ENCODE results near the gene ZG16. TPM values are rescaled to one million over a fixed set of nuclear protein-coding genes. Genes with fewer than 3 reads are reported as not detected.
A peak's percentile ranks its signal among the peaks of the same experiment; 100 is the strongest.

Gene ZG16
- total RNA-seq, 6 experiments from 2014 or later = 0.06 to 3.1 (median 1.1) TPM

GRCh38 chr16:29814592-29814991, 36.5 kb downstream of the ZG16 start:
- Histone ChIP-seq H3K27me3 (no peaks in the 10 kb centered on the region), H3K4me1 (peaks cover 0 to 35% (median 8%) of the 10 kb centered on the region in 4 donors), H3K9me3 (no peaks in the 10 kb centered on the region), H3K27ac (no peak overlapping the region), H3K36me3 (peaks cover 0 to 6% (median 0%) of the 10 kb centered on the region in 4 donors), H3K4me3 (no peak overlapping the region)
- 90% methylated on average over 3 of the region's 5 CpGs for WGBS (ENCODE audit: insufficient coverage, low coverage, low lambda C conversion rate, missing lambda C conversion rate)
- intact Hi-C loops (cut with DNase I) = loop anchor here in 1 of 2 donors (5.0 to 10.0 kb wide), 2 partner anchors 33 to 180 kb away; partner anchors contain the start of genes HIRIP3 and INO80E
- ATAC-seq (no peak), DNase-seq (peak in 1 of 3 donors; percentile 48)
- TF ChIP-seq CTCF (IDR thresholded peaks at IDR 0.05) (no peak), POLR2A (IDR thresholded peaks at IDR 0.05) (no peak)

DNA sequence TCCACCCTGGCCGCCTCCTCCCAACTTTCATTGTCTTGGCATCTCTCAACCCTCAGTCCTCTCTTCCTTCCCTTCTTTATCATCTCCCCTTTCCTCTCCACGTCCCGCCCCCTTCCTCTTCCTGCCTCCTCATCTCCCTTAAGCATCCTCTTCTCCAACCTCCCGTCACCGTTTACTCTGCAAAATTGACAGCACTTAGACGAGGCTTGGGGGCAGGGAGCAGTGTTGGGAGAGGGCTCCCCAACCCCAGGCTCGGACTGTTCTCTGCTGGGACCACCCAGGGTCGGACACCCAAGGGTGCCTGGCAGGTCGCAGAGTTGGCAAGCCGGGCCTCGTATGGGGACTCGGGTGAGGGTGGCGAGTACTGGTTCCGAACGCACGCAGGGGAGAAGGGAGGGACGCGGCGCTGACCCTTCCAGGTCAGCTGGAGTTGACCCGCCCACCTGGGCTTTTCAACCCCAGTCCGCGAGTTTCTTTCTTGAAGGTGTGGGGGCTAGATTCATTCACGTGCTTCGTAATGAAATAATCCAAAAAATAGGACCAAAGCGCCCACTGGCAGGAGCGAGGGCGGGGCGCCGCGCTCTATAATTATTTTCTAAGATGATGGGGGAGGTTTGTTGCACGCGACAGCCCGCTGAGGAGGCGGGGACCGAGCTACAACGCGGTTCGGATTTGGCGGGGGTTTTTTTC, 37.1 kb downstream of the ZG16 start:
- 12% methylated on average over 39 of the region's 39 CpGs for WGBS (ENCODE audit: insufficient coverage, low coverage, low lambda C conversion rate, missing lambda C conversion rate)
- TF ChIP-seq POLR2A (IDR thresholded peaks at IDR 0.05) = no peak
- ATAC-seq (no peak), DNase-seq (peak in 2 of 3 donors; percentile 59 to 61)
- intact Hi-C loops (cut with DNase I) = loop anchor here in 1 of 2 donors (10.0 kb wide), 1 partner anchor 180 kb away; the partner anchor contains the start of genes HIRIP3 and INO80E
- Histone ChIP-seq H3K4me3 (peak overlapping the region; percentile 66 to 89 (median 77)), H3K27me3 (no peaks in the 10 kb centered on the region), H3K36me3 (peaks cover 0 to 3% (median 0%) of the 10 kb centered on the region in 4 donors), H3K9me3 (no peaks in the 10 kb centered on the region), H3K27ac (peak overlapping the region in 2 of 3 donors; percentile 78 to 87), H3K4me1 (peaks cover 0 to 41% (median 12%) of the 10 kb centered on the region in 4 donors)

DNA sequence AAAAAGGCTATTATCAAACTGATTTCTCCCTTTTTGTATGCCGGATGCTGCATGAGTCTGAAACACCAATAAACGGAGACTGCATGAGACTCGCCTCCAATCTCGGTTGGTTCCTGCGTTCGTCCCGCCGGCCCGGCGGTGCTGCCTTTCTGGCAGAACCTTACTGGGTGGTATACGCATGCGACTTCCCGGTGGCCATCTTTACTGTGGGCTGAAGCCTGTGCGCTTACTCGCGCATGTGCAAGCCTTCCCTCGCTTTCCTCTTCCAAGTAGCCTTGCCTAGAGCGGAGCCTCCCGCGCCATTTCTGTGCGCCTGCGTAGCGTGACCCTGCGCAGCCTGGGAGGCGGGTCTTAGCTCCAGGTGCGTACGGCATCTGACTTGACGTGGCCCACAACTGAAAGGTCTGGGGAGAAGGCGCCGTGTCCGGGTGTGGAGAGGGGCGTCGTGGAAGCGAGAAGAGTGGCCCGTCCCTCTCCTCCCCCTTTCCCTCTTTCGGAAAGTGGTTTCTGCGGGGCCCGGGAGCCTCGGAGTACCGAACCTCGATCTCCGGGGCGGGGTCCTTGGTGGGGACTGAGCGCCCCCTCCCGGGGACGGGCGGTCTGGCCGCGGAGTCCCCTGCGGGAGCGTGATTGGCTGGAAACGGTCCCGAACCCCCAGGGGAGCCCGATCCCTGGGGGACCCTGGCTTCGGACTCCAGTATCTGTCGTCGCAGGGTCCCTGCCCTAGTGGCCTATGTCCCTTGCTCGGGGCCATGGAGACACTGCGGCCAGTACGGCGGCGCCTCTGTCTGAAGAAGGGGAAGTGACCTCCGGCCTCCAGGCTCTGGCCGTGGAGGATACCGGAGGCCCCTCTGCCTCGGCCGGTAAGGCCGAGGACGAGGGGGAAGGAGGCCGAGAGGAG, 38.0 kb downstream of the ZG16 start, which contains the start of gene PAGR1:
TSS of gene PAGR1 (plus strand) at position 360 of the 901 bp plus-strand sequence. CDS start at position 734, 374 bp downstream.
- WGBS (ENCODE audit: insufficient coverage, low coverage, low lambda C conversion rate, missing lambda C conversion rate) = under 1% methylated on average over 43 of the region's 70 CpGs
- Histone ChIP-seq H3K4me1 (peaks cover 0 to 41% (median 13%) of the 10 kb centered on the region in 4 donors), H3K27ac (peak within 1 kb of the TSS; percentile 78 to 88 (median 87)), H3K36me3 (no peaks in the 10 kb centered on the region), H3K4me3 (peak within 1 kb of the TSS; percentile 66 to 89 (median 77)), H3K27me3 (no peaks in the 10 kb centered on the region), H3K9me3 (no peaks in the 10 kb centered on the region)
- peak; percentile 79 for TF ChIP-seq POLR2A (IDR thresholded peaks at IDR 0.05)
- TF ChIP-seq CTCF (IDR thresholded peaks at IDR 0.05) = peak; percentile 88 to 96 (median 94)
- intact Hi-C loops (cut with DNase I) = loop anchor here in 1 of 2 donors (10.0 kb wide), 1 partner anchor 179 kb away; the partner anchor contains the start of genes HIRIP3 and INO80E
- ATAC-seq (peak; percentile 71 to 82 (median 78)), DNase-seq (peak; percentile 98 to 99 (median 98))

DNA sequence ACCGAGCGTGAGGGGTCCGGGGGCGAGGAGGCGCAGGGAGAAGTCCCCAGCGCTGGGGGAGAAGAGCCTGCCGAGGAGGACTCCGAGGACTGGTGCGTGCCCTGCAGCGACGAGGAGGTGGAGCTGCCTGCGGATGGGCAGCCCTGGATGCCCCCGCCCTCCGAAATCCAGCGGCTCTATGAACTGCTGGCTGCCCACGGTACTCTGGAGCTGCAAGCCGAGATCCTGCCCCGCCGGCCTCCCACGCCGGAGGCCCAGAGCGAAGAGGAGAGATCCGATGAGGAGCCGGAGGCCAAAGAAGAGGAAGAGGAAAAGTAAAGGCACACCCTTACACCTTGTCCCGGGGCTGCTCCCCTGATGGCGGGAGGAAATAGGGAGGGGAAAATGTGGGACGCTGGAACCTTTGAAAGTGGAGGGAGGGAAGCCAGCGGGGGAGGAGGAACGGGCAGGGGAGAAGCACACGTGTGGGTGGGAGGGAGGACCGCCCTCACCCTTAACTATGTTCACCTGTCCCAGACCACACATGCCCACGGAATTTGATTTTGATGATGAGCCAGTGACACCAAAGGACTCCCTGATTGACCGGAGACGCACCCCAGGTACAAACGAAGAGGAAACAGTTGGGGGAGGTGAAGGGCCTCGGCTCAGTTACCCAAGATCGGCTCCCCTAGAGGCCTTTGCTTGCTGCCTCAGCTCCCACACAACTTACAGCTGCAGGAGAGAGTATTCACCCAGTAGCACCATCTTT, 38.8 kb downstream of the ZG16 start:
- Histone ChIP-seq H3K9me3 (no peaks in the 10 kb centered on the region), H3K36me3 (no peaks in the 10 kb centered on the region), H3K27ac (peak overlapping the region; percentile 78 to 88 (median 87)), H3K4me3 (peak overlapping the region; percentile 66 to 89 (median 77)), H3K4me1 (peaks cover 0 to 48% (median 16%) of the 10 kb centered on the region in 4 donors), H3K27me3 (no peaks in the 10 kb centered on the region)
- WGBS (ENCODE audit: insufficient coverage, low coverage, low lambda C conversion rate, missing lambda C conversion rate) = 0% methylated on average over 22 of the region's 37 CpGs
- intact Hi-C loops (cut with DNase I) = loop anchor here in 1 of 2 donors (10.0 kb wide), 1 partner anchor 178 kb away; the partner anchor contains the start of genes HIRIP3 and INO80E
- DNase-seq (peak; percentile 78 to 84 (median 81)), ATAC-seq (peak; percentile 39 to 64 (median 62))
- TF ChIP-seq POLR2A (IDR thresholded peaks at IDR 0.05) = no peak
- no peak for TF ChIP-seq CTCF (IDR thresholded peaks at IDR 0.05)

Data from right lobe of liver (tissue), 6 donors.